AG08396 (cell line): ENCODE results near the gene MEAF6.
"Not testable (repeated sequence)": the region's sequence is repeated elsewhere in the genome, so short reads cannot be mapped to it uniquely, and the experiment has no call there.

ENCODE experiments used
- DNase-seq: peaks from one replicate; pipeline ENCODE4 v3.0.0; 2012; ENCODE audit warnings: low spot score, mixed read lengths

The MEAF6 gene

DNA sequence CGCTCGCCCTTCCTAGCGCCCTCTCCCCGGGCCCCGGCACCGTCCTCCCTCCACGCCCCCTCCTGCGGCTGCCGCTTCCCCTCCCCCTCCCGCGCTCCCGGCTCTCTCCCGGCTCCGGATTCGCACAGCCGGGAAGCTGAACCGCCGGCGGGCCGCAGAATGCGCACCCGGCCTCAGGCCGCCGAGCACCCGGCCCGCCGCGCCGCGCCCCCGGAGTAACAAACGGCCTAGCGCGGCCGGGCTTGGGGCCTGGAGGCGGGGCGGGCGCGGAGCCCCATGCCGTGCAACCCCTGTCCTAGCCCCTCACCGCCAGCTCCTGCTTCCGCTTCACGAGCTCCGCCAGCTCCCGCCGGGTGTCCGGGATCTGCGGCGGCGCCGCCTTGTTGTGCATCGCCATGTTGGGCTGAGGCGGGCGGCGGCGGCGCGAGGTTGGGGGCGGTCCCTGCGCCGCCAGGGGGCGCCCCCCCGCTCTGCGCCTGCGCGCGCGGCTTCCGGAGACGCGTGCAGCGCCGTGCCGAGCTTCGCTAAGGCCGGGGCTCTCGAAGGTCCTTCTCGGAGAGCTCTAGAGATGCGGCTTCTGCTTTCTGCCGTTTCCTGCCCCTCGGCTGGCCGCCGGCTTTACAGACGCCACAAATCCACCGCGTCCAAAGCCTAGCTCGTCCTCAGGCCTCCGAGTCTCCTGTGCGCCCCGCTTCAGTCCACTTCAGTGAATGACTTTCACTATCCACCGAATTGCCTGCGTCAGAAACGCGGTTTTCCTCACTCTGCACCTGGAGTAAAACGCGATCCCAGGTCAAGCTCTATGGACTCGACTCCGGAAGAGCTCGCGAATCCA lies at the start of gene MEAF6:
Gene MEAF6, minus strand, starts transcription at position 417 of the 835 bp plus-strand sequence. Its CDS starts 20 bp downstream, at position 397.
- DNase-seq, result peak; percentile 97

DNA sequence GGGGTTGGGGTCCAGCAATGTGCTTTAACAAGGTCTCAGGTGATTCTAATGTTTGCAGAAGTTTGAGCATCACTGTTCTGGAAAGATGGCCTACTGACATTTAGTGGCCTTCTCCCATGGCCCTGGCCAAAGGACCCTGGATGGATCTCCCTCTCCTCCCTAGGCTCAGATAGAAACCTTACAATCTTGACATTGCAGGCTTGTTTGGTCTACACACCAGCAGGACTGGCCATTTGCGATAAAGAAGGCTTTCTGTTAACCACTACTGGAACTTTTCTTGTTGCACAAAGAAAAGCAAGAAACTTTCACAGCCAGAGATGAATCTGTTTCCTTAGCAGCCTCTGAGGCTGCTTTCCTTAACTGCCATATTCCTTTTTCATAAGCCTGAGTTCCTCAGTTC lies 48.4 kb upstream of the MEAF6 start:
- no peak for DNase-seq

DNA sequence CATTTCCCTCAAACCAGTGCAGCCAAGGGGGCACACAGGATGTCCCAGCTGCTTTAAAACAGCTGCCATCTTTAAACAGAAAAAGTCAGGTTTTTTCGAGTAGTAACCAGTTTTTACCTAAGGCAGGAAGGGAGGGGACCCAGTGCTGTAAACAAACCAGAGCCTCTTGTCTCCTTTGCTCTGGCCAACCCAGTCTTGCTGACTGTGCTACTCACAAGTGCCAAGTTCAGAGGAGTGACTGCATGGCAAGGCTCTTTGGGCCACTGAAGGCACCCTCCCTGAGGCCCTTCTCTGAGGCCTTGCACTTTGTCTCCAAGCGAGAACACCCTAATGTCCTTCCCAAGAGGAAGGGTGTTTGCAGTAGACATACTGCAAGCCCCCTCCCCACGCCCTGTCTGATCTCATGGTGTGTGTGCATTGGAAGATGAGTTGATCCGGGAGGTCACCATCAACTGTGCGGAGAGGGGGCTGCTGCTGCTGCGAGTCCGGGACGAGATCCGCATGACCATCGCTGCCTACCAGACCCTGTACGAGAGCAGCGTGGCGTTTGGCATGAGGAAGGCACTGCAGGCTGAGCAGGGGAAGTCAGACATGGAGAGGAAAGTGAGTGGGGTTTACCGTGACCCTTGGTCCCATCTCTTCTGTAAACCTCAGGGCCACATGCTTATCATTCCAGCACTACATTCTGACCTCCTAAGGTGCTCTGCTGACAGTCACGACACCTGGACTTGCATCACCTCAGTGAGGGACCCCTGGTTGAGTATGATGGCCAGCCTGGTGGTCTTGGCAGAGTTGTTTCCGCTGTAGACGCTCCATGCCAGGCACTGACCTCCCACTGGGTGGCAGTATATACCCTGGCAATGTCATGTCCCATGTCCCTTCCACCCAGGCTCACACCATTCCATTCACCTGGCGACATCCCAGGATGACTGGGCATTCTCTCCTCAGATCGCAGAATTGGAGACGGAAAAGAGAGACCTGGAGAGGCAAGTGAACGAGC lies 46.9 kb upstream of the MEAF6 start:
- DNase-seq, result peak; percentile 25

DNA sequence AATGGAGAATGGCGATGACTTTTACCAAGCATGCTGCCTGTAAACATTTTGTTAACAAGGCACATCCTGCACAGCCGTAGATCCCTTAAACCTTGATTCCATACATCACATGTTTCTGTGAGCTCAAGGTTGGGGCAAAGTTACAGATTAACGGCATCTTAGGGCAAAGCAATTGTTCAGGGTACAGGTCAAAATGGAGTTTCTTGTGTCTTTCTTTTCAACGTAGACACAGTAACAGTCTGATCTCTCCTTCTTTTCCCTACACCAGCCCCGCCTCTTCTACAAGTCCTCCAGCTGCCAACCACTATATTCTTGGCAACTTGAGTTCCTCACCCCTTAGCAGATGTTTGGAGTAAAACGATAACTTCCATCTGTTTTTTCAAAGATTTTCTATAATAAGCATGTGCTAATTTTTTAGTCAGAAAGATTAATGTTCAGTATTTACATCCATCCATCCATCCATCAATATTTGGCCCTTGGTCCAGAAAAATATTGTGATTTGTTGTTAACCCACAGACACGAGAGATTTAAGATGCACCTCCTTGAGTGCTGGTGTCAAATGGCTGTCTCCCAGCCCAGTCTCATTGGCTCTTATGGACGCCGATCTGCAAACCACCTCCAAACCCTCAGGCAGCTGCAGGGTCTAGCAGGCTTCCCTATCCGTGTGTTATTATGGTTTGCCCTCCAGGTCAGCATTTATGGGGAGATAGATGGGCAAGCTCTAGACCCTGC lies 46.0 kb upstream of the MEAF6 start:
- no peak for DNase-seq

DNA sequence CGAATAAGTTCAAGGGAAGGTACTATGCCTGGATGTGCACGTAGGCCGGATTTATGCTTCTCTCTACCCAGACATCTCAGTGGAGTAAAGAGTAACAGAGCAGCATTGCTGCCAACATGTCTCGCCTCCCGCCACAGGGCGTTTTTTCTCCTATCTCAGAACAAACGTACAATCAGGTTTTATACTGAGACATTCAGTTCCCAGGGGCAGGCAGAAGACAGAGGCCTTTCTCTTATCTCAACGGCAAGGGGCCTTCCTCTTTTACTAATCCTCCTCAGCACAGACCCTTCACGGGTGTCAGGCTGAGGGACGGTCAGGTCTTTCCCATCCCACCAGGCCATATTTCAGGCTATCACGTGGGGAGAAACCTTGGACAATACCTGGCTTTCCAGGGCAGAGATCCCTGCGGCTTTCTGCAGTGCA lies 45.4 kb upstream of the MEAF6 start:
- not testable (repeated sequence) for DNase-seq

DNA sequence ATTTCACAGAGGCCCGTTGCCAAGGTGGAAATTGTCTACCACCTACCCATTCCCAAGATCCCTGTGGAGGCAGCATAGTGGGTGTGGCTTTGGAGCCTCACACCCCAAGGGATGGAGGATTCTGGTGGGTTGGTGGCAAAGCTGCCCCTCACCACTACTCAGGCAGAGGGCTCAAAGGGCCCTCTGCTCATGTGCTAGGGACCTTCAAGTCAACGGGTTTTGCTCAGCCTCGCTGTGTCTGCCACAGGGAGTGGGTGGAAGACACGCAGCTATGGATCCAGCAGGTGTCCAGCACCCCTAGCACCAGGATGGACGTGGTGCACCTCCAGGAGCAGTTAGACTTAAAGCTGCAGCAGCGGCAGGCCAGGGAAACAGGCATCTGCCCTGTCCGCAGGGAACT lies 44.5 kb upstream of the MEAF6 start:
- no peak for DNase-seq

DNA sequence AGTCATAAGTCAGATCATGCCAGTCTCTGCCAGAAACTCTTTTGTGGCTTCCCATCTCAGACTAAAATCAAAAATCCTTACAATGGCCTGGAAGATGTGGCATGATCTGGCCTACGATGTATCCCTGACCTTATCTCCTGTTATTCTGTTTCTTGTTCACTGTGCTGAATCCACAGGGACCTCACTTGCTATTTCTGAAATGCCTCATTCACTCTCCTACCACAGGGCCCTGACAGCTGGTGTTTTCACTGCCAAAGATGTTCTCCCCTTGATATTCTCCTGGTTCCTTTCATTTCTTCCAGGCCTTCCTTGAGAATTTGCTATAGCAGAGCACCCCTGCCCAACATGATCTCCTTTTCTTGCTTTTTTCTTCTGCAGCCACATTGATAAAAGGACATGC lies 43.8 kb upstream of the MEAF6 start:
- DNase-seq, result no peak

DNA sequence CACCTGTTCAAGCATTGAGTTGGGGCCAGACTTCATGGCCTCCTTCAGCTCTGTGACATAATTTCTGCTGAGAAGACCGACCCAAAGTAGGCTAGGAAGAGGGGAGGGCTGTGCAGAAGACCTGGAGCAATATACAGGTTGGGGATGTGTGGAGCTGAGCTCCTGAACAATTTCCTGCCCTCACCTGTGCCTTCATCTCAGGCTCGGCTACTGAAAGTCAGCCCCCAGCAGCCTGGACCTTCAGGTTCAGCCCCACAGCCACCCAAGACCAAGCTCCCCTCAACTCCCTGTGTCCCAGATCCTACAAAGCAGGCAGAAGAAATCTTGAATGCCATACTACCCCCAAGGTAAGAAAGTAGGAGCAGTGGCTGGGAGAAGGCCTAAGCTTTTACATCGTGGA lies 42.8 kb upstream of the MEAF6 start:
- no peak for DNase-seq

DNA sequence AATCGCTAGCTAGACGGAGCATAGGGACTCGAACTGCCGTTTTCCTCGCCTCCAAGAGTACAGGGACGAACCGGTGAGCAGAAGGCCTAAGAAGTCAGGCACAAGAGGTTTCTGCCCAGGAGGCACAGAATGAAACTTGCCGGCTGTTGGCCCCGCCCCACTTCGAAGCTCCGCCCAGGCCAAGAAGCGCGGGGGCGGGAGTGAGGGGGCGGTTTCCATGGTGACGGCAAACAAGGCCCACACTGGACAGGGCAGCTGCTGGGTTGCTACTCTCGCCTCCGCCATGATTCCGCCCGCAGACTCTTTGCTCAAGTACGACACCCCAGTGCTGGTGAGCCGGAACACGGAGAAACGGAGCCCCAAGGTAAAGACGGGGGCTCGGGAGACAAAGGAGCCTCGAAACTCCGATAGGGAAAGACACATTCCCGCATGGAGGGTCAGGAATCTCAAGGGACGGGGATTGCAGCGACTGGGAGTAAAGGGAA lies 42.2 kb upstream of the MEAF6 start, which contains the start of gene DNALI1:
Gene DNALI1, plus strand, starts transcription at position 229 of the 485 bp plus-strand sequence. Its CDS starts 55 bp downstream, at position 284.
- DNase-seq, result peak; percentile 96

DNA sequence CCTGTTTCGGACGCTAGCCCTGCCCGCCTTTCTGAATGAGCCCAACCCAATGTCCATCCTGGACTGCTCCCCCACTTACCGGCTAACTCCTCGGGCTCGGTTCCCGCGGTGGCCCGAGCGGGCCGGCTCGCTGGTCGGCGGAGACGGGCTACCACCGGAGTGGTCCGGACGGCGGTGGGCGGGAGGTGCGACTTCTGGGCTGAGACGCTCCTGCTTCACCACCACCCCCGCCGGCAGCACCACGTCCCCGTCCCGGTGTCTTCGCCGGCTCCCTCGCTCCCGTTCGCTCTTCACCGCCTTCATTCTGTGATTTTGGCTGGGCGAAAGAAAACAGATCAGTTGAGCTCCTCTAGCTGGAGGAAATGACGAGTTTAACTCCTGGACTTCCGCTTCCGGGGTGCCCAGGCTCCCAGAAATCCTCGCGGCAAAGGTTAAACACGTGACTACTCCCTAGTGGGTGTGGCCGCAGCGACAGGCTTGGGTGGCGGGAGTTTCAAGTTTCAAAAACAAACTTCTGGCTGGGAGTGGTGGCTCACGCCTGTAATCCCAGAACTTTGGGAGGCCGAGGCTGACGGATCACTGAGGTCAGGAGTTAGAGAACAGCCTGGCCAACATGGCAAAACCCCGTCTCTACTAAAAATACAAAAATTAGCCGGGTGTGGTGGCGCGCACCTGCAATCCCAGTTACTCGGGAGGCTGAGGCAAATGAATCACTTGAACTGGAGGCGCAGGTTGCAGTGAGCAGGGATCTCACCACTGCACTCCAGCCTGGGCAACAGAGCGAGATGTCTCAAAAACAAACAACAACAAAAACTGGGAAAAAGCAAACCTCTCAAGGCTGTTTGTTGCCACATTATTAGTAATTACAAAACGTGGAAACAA lies 39.6 kb upstream of the MEAF6 start, which contains the start of gene SNIP1:
Gene SNIP1, minus strand, starts transcription at position 367 of the 882 bp plus-strand sequence. Its CDS starts 64 bp downstream, at position 303.
- peak; percentile 97 for DNase-seq

DNA sequence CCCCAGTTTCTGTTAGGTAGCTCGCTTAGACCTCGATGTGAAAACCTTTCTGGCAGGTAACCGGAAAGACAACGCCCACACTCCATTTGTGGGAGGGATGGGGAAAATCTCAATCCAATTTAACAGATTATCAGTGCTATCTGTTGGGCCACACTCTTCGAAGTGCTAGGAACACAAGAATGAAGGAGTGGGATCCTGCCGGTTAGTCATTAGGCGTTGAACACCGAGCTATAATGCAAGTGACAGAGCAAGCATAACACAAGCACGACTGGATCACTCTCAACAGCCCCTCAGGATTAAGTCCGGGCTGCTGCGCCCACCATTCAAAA lies 39.0 kb upstream of the MEAF6 start:
- peak; percentile 16 for DNase-seq

DNA sequence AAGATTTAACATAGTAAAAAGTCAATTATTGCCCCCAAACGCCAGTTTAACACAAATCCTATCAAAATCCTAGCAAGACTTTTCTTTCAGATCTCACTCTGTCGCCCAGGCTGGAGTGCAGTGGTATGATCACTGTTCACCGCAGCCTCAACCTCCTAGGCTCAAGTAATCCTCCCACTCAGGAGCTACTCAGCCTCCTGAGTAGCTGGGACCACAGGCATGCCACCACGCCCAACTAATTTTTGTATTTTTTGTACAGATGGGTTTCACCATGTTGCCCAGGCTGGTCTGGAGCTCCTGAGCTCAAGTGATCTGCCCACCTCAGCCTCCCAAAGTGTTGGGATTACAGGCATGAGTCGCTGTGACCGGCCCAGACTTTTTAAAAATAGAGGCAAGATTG lies 34.8 kb upstream of the MEAF6 start:
- no peak for DNase-seq

DNA sequence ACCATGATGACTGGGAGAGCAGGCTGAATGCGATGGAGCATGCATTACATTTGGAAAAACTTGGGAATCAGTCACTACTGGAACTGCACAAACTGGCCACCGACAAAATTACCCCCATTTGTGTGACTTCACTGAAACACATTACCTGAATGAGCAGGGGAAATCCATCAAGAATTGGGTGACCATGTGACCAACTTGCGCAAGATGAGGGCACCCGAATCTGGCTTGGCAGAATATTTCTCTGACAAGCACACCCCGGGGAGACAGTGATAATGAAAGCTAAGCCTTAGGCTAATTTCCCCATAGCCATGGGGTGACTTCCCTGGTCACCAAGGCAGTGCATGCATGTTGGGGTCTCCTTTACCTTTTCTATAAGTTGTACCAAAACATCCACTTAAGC lies 30.5 kb upstream of the MEAF6 start:
- no peak for DNase-seq

DNA sequence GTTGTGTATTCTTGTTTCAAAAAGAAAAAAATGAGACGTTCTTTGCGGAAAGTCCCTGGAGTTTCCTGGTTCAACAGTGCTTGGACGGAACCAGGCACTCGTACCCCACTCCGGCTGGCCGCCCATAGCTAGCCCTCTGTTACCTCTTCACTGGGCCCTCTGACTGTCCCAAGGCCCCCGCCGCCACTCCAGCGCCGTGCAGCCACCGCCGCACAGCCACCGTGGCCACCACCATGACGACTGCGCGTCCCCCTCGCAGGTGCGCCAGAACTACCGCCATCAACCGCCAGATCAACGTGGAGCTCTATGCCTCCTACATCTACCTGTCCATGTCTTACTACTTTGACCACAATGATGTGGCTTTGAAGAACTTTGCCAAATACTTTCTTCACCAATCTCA lies 30.0 kb upstream of the MEAF6 start:
- DNase-seq, result no peak

DNA sequence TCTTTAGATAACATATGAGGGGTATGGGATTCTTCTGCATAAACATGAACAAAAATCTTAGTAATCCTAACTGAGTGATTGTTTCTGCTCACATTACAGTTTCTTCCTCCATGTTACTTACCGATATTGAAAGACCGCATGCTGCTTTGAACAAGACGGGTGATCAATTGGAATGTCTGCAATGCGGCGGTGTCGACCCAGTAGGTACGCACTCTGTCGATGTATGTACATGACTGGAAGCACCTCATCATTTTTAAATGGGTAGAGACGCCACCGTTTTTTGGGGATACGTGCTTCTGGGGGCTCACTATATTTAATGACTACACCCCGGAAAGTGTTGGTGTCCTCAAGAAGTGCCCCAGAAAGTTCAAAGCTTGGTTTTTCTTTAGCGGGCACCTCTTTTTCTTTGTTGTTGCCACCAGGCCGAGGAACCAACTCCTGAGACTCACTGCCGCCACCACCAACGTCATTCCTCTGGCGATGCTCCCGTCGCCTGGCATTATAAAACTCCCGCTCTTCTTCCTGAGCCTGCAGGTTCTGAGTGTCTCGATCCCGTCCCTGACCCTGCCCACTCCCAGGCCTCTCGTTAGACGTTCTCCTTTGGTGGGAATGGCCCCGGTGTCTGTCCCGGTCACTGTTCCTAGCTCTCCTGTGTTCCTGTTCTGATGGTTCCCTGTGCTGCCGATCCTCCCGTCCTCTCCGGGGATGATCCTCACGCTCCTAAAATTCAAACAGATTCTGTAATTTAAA lies 25.6 kb upstream of the MEAF6 start:
- DNase-seq, result no peak

DNA sequence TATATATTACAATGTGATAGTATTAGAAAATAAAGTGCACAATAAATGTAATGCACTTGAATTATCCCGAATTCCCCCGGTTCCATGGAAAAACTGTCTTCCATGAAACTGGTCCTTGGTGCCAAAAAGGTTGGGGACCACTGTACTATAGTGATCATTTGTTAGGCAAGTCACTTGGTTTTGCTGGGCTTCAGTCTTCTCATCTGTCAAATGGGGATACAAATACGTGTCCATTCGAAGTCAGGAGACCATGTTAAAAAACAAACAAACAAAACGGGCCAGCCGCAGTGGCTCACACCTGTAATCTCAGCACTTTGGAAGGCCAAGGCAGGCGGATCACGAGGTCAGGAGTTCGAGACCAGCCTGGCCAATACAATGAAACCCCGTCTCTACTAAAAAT lies 24.6 kb upstream of the MEAF6 start:
- not testable (repeated sequence) for DNase-seq

DNA sequence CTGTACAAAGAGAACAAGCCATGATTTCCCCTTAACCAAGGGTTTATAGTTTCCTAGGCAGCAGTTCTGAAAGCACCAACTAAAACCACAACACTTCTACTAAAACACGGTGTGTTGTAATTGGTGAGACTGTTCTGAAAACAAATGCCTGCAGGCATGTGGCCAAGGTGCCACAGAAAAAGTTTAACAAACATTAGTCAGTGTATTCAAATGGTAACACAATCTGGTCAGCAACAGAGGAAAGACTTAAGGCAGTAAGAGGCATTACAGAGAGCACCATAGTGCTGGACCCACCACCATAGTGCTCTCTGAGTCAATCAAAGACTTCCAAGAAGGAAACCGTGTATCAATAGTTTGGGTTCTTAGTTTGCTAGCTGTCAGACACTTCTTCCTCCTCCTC lies 22.8 kb upstream of the MEAF6 start:
- peak; percentile 28 for DNase-seq

DNA sequence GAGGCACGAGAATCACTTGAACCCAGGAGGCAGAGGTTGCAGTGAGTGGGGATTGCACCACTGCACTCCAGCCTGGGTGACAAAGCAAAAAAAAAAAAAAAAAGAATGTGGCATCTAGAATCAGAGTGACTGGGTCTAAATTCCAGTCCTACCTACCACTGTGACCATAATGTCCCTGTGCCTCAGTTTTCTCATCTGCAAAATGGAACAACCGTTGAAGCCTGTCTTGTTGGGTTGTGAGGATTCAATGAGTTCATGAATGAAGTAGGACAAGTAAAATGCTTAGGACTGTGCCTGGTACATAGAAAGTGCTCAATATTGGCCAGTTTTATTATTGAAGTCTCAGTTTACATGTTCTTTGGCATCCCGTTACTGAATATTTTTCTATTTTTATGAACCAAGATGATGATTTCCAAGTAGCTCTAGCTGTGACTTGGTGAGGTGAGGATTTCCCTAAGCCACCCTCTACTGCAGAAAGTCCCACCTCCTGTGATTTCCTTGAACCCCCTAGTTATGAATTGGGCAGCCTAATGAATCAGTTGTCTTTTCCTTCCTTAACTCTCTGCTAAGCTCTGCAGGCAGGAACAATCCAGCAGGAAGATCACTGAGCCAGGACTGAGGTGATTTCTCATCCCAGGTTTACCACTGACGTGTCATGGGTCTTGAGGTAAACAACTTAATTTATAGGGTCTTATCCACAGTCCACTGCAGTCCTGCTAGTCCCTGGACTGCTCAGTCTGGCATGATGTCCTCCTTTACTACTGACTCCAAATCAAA lies 18.9 kb upstream of the MEAF6 start:
- no peak for DNase-seq
